GM12874 (cell line): Measurements from ENCODE around the gene KIF12.

ENCODE experiments used
- TF ChIP-seq, protein P1 (sequence below): IDR thresholded peaks from 2 replicates; pipeline ENCODE4 v1.5.1; 2011; ENCODE audit warnings: low read depth, mild to moderate bottlenecking, control low read depth, low read length, moderate library complexity; ENCODE audit not compliant: insufficient read depth

The KIF12 gene

DNA sequence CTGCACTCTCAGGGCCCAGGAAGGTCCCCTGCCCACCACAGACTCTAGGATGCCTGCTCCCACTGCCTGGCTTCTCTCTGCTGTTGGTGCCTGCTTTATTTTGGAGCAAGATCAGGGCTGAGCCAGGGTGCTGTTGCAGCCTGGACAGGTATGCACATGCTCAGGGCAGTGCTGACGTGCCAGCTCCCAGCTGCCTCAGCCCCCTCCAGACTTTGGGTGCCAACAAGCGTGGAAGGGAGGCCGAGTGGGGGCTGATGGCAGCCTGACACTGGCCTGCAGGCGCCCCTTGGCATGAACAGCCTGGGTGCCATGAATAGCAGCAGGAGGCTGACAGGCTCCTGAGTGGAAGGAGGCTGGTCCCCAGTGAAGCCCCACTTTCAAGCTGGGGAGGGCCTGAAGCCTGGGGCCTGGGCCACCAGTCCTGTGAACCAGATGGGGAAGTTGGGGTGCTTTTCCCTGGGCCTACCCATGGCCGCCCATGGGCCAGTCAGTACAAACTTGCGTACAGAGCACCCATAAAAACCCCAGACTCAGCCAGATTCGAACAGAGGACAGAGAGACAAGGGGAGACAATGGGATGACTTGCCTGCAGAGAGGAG, 27.8 kb downstream of the KIF12 start:
- TF ChIP-seq, protein P1, sequence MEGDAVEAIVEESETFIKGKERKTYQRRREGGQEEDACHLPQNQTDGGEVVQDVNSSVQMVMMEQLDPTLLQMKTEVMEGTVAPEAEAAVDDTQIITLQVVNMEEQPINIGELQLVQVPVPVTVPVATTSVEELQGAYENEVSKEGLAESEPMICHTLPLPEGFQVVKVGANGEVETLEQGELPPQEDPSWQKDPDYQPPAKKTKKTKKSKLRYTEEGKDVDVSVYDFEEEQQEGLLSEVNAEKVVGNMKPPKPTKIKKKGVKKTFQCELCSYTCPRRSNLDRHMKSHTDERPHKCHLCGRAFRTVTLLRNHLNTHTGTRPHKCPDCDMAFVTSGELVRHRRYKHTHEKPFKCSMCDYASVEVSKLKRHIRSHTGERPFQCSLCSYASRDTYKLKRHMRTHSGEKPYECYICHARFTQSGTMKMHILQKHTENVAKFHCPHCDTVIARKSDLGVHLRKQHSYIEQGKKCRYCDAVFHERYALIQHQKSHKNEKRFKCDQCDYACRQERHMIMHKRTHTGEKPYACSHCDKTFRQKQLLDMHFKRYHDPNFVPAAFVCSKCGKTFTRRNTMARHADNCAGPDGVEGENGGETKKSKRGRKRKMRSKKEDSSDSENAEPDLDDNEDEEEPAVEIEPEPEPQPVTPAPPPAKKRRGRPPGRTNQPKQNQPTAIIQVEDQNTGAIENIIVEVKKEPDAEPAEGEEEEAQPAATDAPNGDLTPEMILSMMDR, result no peak

DNA sequence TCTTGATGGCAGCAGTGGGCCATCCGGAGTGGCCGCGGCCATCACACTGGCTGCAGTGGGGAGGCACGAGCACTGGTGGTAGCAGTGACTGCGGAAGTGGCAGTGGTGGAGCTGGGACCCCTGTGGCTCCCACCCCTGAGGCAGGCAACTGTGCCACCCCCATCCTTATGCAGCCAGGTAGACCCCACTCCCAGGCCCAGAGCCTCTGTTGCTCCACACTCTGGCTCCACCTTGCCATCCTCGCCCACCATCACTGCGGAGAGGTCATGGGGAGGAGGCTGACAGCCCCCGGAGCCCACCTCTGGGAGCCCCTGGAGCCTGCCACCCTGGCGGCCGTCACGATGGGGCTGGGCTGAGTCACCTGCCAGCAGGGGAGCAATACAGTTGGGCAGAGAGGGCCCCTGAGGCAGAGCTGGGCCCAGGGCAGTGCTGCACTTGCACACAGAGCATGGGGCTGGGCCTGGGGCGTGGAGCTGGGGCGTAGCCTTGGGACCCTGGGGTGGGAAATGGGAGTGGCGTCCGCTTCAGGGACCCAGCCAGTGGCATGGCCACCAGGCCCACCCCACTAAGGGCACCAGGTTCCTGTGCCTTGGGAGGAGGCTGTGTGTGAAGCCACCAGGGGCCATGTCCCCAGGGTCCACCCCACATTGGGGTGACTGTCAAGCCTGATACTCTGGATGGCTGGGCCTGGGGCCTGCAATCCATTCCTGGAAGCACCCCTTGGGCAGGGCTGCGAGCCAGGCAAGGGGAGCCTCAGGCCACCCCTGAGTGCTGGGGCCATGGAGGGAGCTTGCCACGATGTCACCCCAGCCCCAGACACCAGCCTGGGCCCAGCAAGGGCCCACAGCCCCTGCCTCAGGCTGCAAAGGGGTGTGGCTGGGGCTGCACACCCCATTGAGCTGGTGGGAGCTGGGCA, 28.6 kb downstream of the KIF12 start:
- TF ChIP-seq, protein P1, result no peak

DNA sequence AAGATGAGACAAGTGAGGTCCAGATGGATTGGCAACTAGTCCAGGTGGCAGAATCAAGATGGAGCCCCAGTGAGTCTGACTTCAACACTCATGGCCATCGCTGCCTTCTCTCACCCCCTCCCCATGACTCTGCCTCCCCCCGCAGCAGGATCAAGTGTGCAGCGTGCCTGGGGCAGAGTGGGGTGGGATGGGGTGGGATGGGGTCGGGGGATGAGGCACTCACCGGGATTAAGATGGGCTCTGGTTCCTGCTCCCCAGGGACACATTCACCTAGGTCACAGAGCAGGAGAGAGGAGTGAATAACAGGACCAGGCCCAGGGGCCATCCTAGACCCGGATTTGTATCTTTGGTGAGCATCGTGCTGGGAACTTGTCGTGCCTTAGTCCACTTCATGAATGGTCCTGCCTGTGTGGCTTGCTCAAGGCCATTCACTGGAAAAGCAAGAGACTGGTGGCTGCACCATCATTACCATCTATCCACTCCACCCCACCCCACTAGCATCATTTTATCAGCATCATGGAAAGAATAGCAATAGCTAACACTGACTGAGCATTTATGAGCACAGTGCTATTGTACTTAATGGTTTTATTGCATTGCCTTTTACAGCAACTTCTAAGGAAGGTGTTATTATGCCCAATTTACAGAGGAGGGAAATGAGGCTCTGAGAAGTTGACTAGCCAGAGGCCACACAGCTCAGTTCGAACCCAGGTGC, 29.5 kb downstream of the KIF12 start:
- TF ChIP-seq, protein P1, result no peak

DNA sequence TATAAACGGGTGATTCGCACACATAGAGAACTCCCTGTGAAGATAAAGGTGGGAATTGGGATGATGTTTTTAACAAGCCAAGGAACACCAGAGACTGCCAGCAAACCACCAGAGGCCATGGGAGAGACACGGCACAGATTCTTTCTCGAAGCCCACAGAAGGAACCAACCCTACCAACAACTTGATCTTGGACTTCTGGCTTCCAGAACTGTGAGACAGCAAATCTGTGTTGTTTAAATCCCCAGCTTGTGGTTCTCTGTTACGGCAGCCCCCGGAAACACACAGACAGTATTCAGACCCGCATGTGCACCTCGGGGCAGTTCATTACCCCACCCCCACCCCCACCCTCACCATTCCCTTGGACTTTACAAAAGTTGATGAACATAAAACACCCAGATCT, 33.8 kb downstream of the KIF12 start:
- TF ChIP-seq, protein P1, result no peak

DNA sequence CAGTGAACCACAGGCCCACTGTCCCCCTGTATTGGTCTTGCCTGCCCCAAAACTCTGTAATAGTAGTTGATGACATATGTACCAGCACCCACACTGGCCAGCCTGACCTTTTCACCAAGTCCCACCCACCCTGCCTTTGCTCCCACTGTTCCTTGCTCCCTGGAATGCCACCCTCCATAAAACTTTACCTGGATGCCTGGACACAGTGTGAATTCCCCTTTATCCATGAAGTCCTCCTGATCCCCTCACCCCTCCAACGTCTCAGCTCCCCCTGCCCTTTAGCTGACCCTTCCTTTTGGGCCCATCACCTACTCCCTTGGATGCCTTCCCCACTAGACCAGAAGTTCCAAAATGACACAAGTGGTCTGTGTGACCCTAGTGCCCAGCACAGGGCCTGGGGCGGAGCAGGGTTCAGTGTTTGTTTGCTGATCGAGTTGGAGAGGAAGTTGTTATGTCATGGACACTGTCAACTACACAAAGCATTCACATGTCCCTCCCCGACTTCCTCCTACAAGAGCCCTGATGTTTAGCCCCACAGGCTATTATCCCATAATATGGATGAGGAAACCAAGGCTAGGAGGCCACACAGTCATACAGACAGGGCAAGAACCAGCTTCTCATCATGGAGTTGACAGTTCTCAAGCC, 37.1 kb downstream of the KIF12 start:
- TF ChIP-seq, protein P1, result no peak

DNA sequence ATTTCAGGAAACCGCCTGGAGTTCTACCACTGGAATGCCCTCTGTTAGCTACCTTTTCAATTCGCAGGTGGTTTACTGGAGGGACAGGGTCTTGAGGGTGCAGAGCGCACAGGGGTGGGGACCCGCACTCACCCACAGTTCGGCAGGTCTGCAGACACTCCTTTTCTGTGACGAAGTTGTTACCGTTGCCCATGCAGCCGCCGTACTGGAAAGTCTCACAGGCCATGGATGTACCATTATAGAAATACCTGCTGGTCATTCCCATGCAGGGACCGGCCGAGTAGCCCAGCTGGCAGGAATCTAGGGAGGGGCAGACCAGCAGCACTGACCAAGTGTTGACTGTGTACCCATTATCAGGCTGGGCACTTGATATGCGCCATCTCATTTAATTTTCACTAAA, 37.8 kb downstream of the KIF12 start:
- TF ChIP-seq, protein P1, result no peak

DNA sequence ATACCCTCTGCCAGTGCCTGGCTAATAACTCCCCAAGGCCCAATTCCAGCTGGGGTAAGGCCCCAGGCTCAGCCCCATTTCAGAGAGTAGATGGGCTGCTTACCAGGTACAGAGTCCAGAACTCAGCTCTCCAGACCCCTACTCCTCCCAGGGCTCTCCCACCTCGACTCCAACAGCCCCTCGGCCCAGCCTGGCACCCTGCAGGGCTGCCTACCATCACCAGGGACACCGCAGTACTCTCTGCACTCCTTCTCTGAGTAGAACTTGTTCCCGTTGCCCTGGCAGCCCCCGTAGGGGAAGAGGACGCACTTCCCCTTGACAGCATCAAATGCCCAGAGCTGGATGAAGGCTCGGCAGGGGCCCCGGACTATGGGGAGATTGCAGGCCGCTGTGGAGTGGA, 38.4 kb downstream of the KIF12 start:
- TF ChIP-seq, protein P1, result no peak
